HEK293 (cell line): ENCODE results near the gene TSEN54.

Experiments used
- CTCF ChIP-seq: fragments of 450-650 bp; formaldehyde crosslinking; IDR thresholded peaks from 2 replicates; pipeline ENCODE4 v1.5.1; 2016; ENCODE audit warnings: missing biosample characterization, missing genetic modification characterization
- ZNF776 ChIP-seq: fragments of 450-650 bp; formaldehyde crosslinking; IDR thresholded peaks from 2 replicates; pipeline ENCODE4 v1.5.0; 2017; ENCODE audit warnings: missing biosample characterization, missing genetic modification characterization, borderline replicate concordance
- TF ChIP-seq, protein P1 (sequence below): fragments of 450-650 bp; formaldehyde crosslinking; IDR thresholded peaks from 2 replicates; pipeline ENCODE4 v1.5.0; 2017; ENCODE audit warnings: missing biosample characterization, missing genetic modification characterization, borderline replicate concordance
- TF ChIP-seq, protein P2 (sequence below): fragments of 450-650 bp; formaldehyde crosslinking; IDR thresholded peaks from 2 replicates; pipeline ENCODE4 v1.5.1; 2016; ENCODE audit warnings: missing biosample characterization, missing genetic modification characterization

DNA sequence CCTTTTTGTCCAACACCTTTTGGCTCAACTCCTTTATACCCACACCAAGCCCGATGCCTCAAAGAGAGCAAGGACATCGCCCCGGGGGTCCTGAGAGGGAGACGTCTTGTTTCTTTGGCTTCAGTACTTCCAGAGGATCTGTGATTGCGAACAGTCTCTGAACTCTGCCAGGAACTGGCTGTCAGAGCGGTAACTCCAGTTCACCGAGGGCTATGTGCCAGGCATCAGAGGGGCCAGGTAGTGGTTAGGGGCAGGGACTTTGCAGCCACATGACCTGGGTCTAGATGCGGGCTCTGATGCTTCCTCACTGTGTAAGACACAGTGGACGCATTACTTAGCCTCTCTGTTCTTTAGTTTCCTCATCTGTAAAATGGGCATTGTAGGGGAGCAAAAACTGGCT is 30.8 kb downstream of the TSEN54 start:
- TF ChIP-seq ZNF776 (tag by site-specific recombination) (no peak), CTCF (tag by site-specific recombination) (no peak)
- TF ChIP-seq, protein P1, sequence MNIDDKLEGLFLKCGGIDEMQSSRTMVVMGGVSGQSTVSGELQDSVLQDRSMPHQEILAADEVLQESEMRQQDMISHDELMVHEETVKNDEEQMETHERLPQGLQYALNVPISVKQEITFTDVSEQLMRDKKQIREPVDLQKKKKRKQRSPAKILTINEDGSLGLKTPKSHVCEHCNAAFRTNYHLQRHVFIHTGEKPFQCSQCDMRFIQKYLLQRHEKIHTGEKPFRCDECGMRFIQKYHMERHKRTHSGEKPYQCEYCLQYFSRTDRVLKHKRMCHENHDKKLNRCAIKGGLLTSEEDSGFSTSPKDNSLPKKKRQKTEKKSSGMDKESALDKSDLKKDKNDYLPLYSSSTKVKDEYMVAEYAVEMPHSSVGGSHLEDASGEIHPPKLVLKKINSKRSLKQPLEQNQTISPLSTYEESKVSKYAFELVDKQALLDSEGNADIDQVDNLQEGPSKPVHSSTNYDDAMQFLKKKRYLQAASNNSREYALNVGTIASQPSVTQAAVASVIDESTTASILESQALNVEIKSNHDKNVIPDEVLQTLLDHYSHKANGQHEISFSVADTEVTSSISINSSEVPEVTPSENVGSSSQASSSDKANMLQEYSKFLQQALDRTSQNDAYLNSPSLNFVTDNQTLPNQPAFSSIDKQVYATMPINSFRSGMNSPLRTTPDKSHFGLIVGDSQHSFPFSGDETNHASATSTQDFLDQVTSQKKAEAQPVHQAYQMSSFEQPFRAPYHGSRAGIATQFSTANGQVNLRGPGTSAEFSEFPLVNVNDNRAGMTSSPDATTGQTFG, result no peak
- TF ChIP-seq, protein P2, sequence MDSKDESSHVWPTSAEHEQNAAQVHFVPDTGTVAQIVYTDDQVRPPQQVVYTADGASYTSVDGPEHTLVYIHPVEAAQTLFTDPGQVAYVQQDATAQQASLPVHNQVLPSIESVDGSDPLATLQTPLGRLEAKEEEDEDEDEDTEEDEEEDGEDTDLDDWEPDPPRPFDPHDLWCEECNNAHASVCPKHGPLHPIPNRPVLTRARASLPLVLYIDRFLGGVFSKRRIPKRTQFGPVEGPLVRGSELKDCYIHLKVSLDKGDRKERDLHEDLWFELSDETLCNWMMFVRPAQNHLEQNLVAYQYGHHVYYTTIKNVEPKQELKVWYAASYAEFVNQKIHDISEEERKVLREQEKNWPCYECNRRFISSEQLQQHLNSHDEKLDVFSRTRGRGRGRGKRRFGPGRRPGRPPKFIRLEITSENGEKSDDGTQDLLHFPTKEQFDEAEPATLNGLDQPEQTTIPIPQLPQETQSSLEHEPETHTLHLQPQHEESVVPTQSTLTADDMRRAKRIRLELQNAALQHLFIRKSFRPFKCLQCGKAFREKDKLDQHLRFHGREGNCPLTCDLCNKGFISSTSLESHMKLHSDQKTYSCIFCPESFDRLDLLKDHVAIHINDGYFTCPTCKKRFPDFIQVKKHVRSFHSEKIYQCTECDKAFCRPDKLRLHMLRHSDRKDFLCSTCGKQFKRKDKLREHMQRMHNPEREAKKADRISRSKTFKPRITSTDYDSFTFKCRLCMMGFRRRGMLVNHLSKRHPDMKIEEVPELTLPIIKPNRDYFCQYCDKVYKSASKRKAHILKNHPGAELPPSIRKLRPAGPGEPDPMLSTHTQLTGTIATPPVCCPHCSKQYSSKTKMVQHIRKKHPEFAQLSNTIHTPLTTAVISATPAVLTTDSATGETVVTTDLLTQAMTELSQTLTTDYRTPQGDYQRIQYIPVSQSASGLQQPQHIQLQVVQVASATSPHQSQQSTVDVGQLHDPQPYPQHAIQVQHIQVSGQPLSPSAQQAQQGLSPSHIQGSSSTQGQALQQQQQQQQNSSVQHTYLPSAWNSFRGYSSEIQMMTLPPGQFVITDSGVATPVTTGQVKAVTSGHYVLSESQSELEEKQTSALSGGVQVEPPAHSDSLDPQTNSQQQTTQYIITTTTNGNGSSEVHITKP (tag by site-specific recombination), result no peak
